GM23248 (cell line): ENCODE measurements around the gene UHRF2. TPM values are rescaled to one million over a fixed set of nuclear protein-coding genes. Genes with fewer than 3 reads are reported as not detected.

Experiments used
- DNase-seq: peaks from one replicate; pipeline ENCODE4 v3.0.0-alpha.2; 2015
- H2AFZ ChIP-seq: fragments of 200-600 bp; sonication (generic); 2 replicates; pipeline ENCODE4 v1.6.1; 2016; ENCODE audit warnings: antibody characterized with exemption
- H3F3A ChIP-seq: fragments of 200-600 bp; sonication (generic); 2 replicates; pipeline ENCODE4 v1.6.1; 2016; ENCODE audit warnings: mild to moderate bottlenecking, antibody characterized with exemption, mixed run types; ENCODE audit not compliant: insufficient read depth
- H3K27ac ChIP-seq: fragments of 200-600 bp; sonication (generic); 2 replicates; pipeline ENCODE4 v1.5.1; 2016; ENCODE audit warnings: mild to moderate bottlenecking
- H3K27me3 ChIP-seq: fragments of 200-600 bp; sonication (generic); replicated peaks from 2 replicates; pipeline ENCODE4 v1.6.1; 2016; ENCODE audit warnings: mild to moderate bottlenecking; ENCODE audit not compliant: insufficient read depth
- H3K36me3 ChIP-seq: fragments of 200-600 bp; sonication (generic); 2 replicates; pipeline ENCODE4 v1.6.1; 2016; ENCODE audit warnings: low read depth, mild to moderate bottlenecking
- H3K4me1 ChIP-seq: fragments of 200-600 bp; sonication (generic); 2 replicates; pipeline ENCODE4 v1.6.1; 2016; ENCODE audit warnings: mild to moderate bottlenecking; ENCODE audit not compliant: insufficient read depth
- H3K4me2 ChIP-seq: fragments of 200-600 bp; sonication (generic); one replicate; pipeline ENCODE4 v1.6.1; 2016; ENCODE audit warnings: mild to moderate bottlenecking; ENCODE audit not compliant: unreplicated experiment
- H3K4me3 ChIP-seq: fragments of 200-600 bp; sonication (generic); 2 replicates; pipeline ENCODE4 v1.5.1; 2016; ENCODE audit warnings: mild to moderate bottlenecking
- H3K79me2 ChIP-seq: fragments of 200-600 bp; sonication (generic); 2 replicates; pipeline ENCODE4 v1.6.1; 2016; ENCODE audit warnings: mild to moderate bottlenecking; ENCODE audit not compliant: insufficient read depth
- H3K9ac ChIP-seq: fragments of 200-600 bp; sonication (generic); 2 replicates; pipeline ENCODE4 v1.6.1; 2016; ENCODE audit warnings: mild to moderate bottlenecking
- H3K9me2 ChIP-seq: fragments of 200-600 bp; sonication (generic); 2 replicates; pipeline ENCODE4 v1.6.1; 2016; ENCODE audit warnings: mixed run types, mild to moderate bottlenecking, moderate library complexity; ENCODE audit not compliant: insufficient read depth
- H3K9me3 ChIP-seq: fragments of 200-600 bp; sonication (generic); one replicate; pipeline ENCODE4 v1.6.1; 2017; ENCODE audit warnings: low read depth
- H4K20me1 ChIP-seq: fragments of 200-600 bp; sonication (generic); 2 replicates; pipeline ENCODE4 v1.6.0; 2016; ENCODE audit not compliant: insufficient read depth
- EZH2 ChIP-seq: fragments of 200-600 bp; sonication (generic); IDR thresholded peaks from 2 replicates; pipeline ENCODE4 v1.6.1; 2018; ENCODE audit warnings: antibody characterized with exemption, mild to moderate bottlenecking; ENCODE audit not compliant: insufficient read depth, poor library complexity, severe bottlenecking
- EZH2phosphoT487 ChIP-seq: fragments of 200-600 bp; sonication (generic); IDR thresholded peaks from 2 replicates; pipeline ENCODE4 v1.6.1; 2018; ENCODE audit warnings: antibody characterized with exemption, moderate library complexity, mild to moderate bottlenecking, low read depth; ENCODE audit not compliant: insufficient read depth
- WGBS, 2 experiments: methylation state at CpG; one replicate each; pipeline ENCODE4 v1.1.6; 2015 to 2017; ENCODE audit warnings: low lambda C conversion rate in 2 of 2, low coverage in 1 of 2; ENCODE audit errors: missing lambda C conversion rate in 2 of 2; 5-methylcytosine and 5-hydroxymethylcytosine counted together
- in situ Hi-C: fragments of 300-500 bp; cut with MboI; formaldehyde crosslinking; loops from 2 replicates; pipeline ENCODE4 v1.15.0; 2020
- polyA plus RNA-seq: library from polyadenylated mRNA; unstranded; fragments of >200 nt; fragmentation: Nextera tagmentation; extraction: Ambion mirVana; gene quantifications from 2 replicates; pipeline ENCODE4 v1.2.1, GENCODE V29; 2016
- total RNA-seq: library from RNA; depleted of rRNA; stranded (reverse); fragments of >200 nt; shearing (Covaris generic); gene quantifications from 2 replicates; pipeline ENCODE4 v1.2.3, GENCODE V29; 2014

Gene UHRF2
- total and polyA plus RNA-seq, 2 experiments from 2014 or later, result 25.8 to 53.1 TPM

- no peaks in the 10 kb centered on the region for H3K9me2 ChIP-seq
- H3K79me2 ChIP-seq, result peaks cover 100% of the 10 kb centered on the region
- H3K36me3 ChIP-seq, result peaks cover 6% of the 10 kb centered on the region; the same call in 1 of the 2 replicates
- no peaks in the 10 kb centered on the region for H3K27me3 ChIP-seq
- peaks cover 15% of the 10 kb centered on the region for H4K20me1 ChIP-seq
- peak overlapping the region; percentile 7; the same call in 1 of the 2 replicates for H3K27ac ChIP-seq
- no peaks in the 10 kb centered on the region for H3K9me3 ChIP-seq
- H3F3A ChIP-seq, result peaks cover 26% of the 10 kb centered on the region
- TF ChIP-seq EZH2phosphoT487 (no peak), EZH2 (no peak)
- in situ Hi-C loops, result no loop called here
- no peak overlapping the region for H3K4me2 ChIP-seq
- H2AFZ ChIP-seq, result no peak overlapping the region
- H3K4me1 ChIP-seq, result peaks cover 43% of the 10 kb centered on the region
- no peak for DNase-seq
- no peak overlapping the region for H3K9ac ChIP-seq
- H3K4me3 ChIP-seq, result no peak overlapping the region
Measured at GRCh38 chr9:6431038-6431437, 18.0 kb downstream of the UHRF2 start.

GRCh38 chr9:6433410-6433809 lies 20.4 kb downstream of the UHRF2 start:
- Histone ChIP-seq H3K4me1 (peaks cover 32% of the 10 kb centered on the region), H3K9ac (no peak overlapping the region), H3K4me2 (no peak overlapping the region), H2AFZ (no peak overlapping the region), H4K20me1 (peaks cover 15% of the 10 kb centered on the region), H3F3A (peaks cover 21% of the 10 kb centered on the region; the same call in 1 of the 2 replicates), H3K36me3 (peaks cover 9% of the 10 kb centered on the region; the same call in 1 of the 2 replicates), H3K27ac (peak overlapping the region; percentile 44), H3K9me3 (no peaks in the 10 kb centered on the region), H3K27me3 (no peaks in the 10 kb centered on the region), H3K79me2 (peaks cover 100% of the 10 kb centered on the region), H3K4me3 (no peak overlapping the region), H3K9me2 (no peaks in the 10 kb centered on the region)
- 65 to 70% methylated on average over 2 of the region's 2 CpGs for WGBS, 2 experiments
- DNase-seq, result peak; percentile 72
- no peak for TF ChIP-seq EZH2
- TF ChIP-seq EZH2phosphoT487, result no peak
- in situ Hi-C loops, result no loop called here

- Histone ChIP-seq H3K9me3 (no peaks in the 10 kb centered on the region), H2AFZ (no peak overlapping the region), H3K79me2 (peaks cover 100% of the 10 kb centered on the region), H3K36me3 (peaks cover 16% of the 10 kb centered on the region; the same call in 1 of the 2 replicates), H3K27ac (no peak overlapping the region), H3K4me2 (no peak overlapping the region), H4K20me1 (peaks cover 28% of the 10 kb centered on the region), H3K27me3 (no peaks in the 10 kb centered on the region), H3F3A (peaks cover 39% of the 10 kb centered on the region), H3K4me1 (peaks cover 21% of the 10 kb centered on the region), H3K4me3 (no peak overlapping the region), H3K9ac (no peak overlapping the region), H3K9me2 (no peaks in the 10 kb centered on the region)
- in situ Hi-C loops, result no loop called here
- TF ChIP-seq EZH2 (no peak), EZH2phosphoT487 (no peak)
- WGBS, 2 experiments, result 92 to 96% methylated on average over 9 of the region's 9 CpGs
- DNase-seq, result no peak
Measured at GRCh38 chr9:6439051-6439703, 26.2 kb downstream of the UHRF2 start.

DNA sequence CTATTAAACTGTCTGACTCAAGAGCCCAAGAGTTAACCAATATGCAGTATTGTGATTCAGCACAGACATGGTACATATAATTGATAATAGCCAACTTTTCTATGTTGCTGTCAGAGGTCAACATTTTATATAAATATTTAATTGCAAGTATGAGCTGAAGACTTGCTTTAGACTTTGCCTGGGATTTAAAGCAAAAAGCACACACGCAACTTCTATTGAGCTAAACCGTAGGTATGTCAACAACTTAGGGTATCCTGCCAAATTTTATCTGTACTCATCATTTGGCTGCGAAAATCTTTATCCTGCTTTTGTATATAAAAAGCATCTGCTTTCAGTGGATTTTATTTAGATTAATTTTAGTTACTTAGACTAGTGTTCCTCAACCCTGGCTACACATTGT lies 27.4 kb downstream of the UHRF2 start:
- H3K79me2 ChIP-seq, result peaks cover 100% of the 10 kb centered on the region
- H3K36me3 ChIP-seq, result peaks cover 10% of the 10 kb centered on the region; the same call in 1 of the 2 replicates
- 96 to 98% methylated on average over 3 of the region's 3 CpGs for WGBS, 2 experiments
- TF ChIP-seq EZH2 (no peak), EZH2phosphoT487 (no peak)
- no peak overlapping the region for H2AFZ ChIP-seq
- H3K27me3 ChIP-seq, result no peaks in the 10 kb centered on the region
- H3K4me1 ChIP-seq, result peaks cover 19% of the 10 kb centered on the region
- no peak overlapping the region for H3K9ac ChIP-seq
- peaks cover 40% of the 10 kb centered on the region for H3F3A ChIP-seq
- DNase-seq, result no peak
- peaks cover 29% of the 10 kb centered on the region for H4K20me1 ChIP-seq
- H3K4me3 ChIP-seq, result no peak overlapping the region
- no peaks in the 10 kb centered on the region for H3K9me3 ChIP-seq
- no peak overlapping the region for H3K27ac ChIP-seq
- in situ Hi-C loops, result no loop called here
- H3K9me2 ChIP-seq, result no peaks in the 10 kb centered on the region
- no peak overlapping the region for H3K4me2 ChIP-seq

- no peaks in the 10 kb centered on the region for H3K9me3 ChIP-seq
- TF ChIP-seq EZH2, result no peak
- TF ChIP-seq EZH2phosphoT487, result no peak
- DNase-seq, result peak; percentile 62
- WGBS, 2 experiments, result 75 to 86% methylated on average over 1 of the region's 1 CpG
- no peak overlapping the region for H3K4me2 ChIP-seq
- no peak overlapping the region for H3K27ac ChIP-seq
- no peak overlapping the region for H3K4me3 ChIP-seq
- no peaks in the 10 kb centered on the region for H3K9me2 ChIP-seq
- H3K79me2 ChIP-seq, result peaks cover 100% of the 10 kb centered on the region
- no peak overlapping the region for H3K9ac ChIP-seq
- H3K4me1 ChIP-seq, result peaks cover 19% of the 10 kb centered on the region
- H3K27me3 ChIP-seq, result no peaks in the 10 kb centered on the region
- H3F3A ChIP-seq, result peaks cover 40% of the 10 kb centered on the region
- in situ Hi-C loops, result no loop called here
- H2AFZ ChIP-seq, result no peak overlapping the region
- peaks cover 29% of the 10 kb centered on the region for H4K20me1 ChIP-seq
- peaks cover 10% of the 10 kb centered on the region; the same call in 1 of the 2 replicates for H3K36me3 ChIP-seq
Measured at GRCh38 chr9:6441269-6441668, 28.3 kb downstream of the UHRF2 start.
